ENCODE measurements around the gene ITGB8.

GRCh38 chr7:20404320-20404719 lies 73.6 kb downstream of the ITGB8 start:
- no peak for TF ChIP-seq ZBTB49 (CRISPR knock-in tag; IDR thresholded peaks at IDR 0.05; ENCODE audit: borderline replicate concordance)
- TF ChIP-seq ZNF232 (CRISPR knock-in tag; IDR thresholded peaks at IDR 0.05) = no peak
- TF ChIP-seq ZNF444 (CRISPR knock-in tag; IDR thresholded peaks at IDR 0.05) = no peak
- TF ChIP-seq CTCF (IDR thresholded peaks at IDR 0.05 in 2 of 3, conservative IDR thresholded peaks at IDR 0.05 in 1 of 3; ENCODE audit: insufficient read depth in 2 of 3, low read depth in 1 of 3, low read length in 3 of 3) = no peak
- TF ChIP-seq MAZ (CRISPR knock-in tag; conservative IDR thresholded peaks at IDR 0.05 in 1 of 2, IDR thresholded peaks at IDR 0.05 in 1 of 2) = no peak
- TF ChIP-seq PKNOX1 (IDR thresholded peaks at IDR 0.05) = no peak
- TF ChIP-seq NKRF (IDR thresholded peaks at IDR 0.05; ENCODE audit: borderline replicate concordance) = no peak
- no peak for TF ChIP-seq SP2 (IDR thresholded peaks at IDR 0.05; ENCODE audit: extremely low read depth, low read depth, low read length, poor library complexity, severe bottlenecking)
- TF ChIP-seq SETDB1 (IDR thresholded peaks at IDR 0.05; ENCODE audit: low read length) = no peak
- TF ChIP-seq ZBTB40 (IDR thresholded peaks at IDR 0.05) = no peak
- TF ChIP-seq ZBTB40 (CRISPR knock-in tag; IDR thresholded peaks at IDR 0.05) = no peak
- TF ChIP-seq, protein P1, sequence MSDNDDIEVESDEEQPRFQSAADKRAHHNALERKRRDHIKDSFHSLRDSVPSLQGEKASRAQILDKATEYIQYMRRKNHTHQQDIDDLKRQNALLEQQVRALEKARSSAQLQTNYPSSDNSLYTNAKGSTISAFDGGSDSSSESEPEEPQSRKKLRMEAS (CRISPR knock-in tag; IDR thresholded peaks at IDR 0.05) = no peak
